Astrocyte (in vitro differentiated cells and primary cell): ENCODE data around the gene VPS8. TPM values are rescaled to one million over a fixed set of nuclear protein-coding genes. Genes with fewer than 3 reads are reported as not detected.

Experiments
- DNase-seq: peaks from one replicate; pipeline ENCODE4 v3.0.0-alpha.2; 2010; ENCODE audit warnings: low read depth
- FAIRE-seq: peaks from 2 replicates; lab custom pipeline; 2011; peaks lifted over from hg19 to GRCh38; lab: Jason Lieb, UNC
- H2AFZ ChIP-seq: 2 replicates; pipeline ENCODE4 v1.6.0; 2012; ENCODE audit warnings: low read depth, low read length, inconsistent platforms
- H3K27ac ChIP-seq: 2 replicates; pipeline ENCODE4 v1.5.1; 2011; ENCODE audit warnings: low read depth, low read length, inconsistent platforms
- H3K27me3 ChIP-seq: 2 replicates; pipeline ENCODE4 v1.6.0; 2011; ENCODE audit warnings: low read length, inconsistent platforms; ENCODE audit not compliant: insufficient read depth
- H3K36me3 ChIP-seq: 2 replicates; pipeline ENCODE4 v1.5.1; 2011; ENCODE audit warnings: low read length, inconsistent platforms; ENCODE audit not compliant: insufficient read depth
- H3K4me1 ChIP-seq: 2 replicates; pipeline ENCODE4 v1.5.1; 2011; ENCODE audit warnings: low read length, inconsistent platforms; ENCODE audit not compliant: insufficient read depth
- H3K4me2 ChIP-seq: 2 replicates; pipeline ENCODE4 v1.6.0; 2012; ENCODE audit warnings: low read length, inconsistent platforms
- H3K4me3 ChIP-seq: 2 replicates; pipeline ENCODE4 v1.5.1; 2011; ENCODE audit warnings: low read depth, mild to moderate bottlenecking, low read length, inconsistent platforms; ENCODE audit not compliant: insufficient read depth
- H3K79me2 ChIP-seq: 2 replicates; pipeline ENCODE4 v1.6.0; 2012; ENCODE audit warnings: mild to moderate bottlenecking, low read length, inconsistent platforms; ENCODE audit not compliant: insufficient read depth
- H3K9ac ChIP-seq: 2 replicates; pipeline ENCODE4 v1.6.0; 2012; ENCODE audit warnings: mild to moderate bottlenecking, low read length, inconsistent platforms
- H3K9me3 ChIP-seq: 2 replicates; pipeline ENCODE4 v1.5.1; 2012; ENCODE audit warnings: low read depth, mild to moderate bottlenecking, low read length, inconsistent platforms; ENCODE audit not compliant: insufficient read depth
- H4K20me1 ChIP-seq: 2 replicates; pipeline ENCODE4 v1.6.0; 2012; ENCODE audit warnings: low read length, inconsistent platforms; ENCODE audit not compliant: insufficient read depth
- H3K27ac Mint-ChIP-seq: one replicate; pipeline ENCODE4 v1.8.0; 2021; ENCODE audit warnings: mild to moderate bottlenecking, mixed read lengths; ENCODE audit not compliant: unreplicated experiment
- H3K27me3 Mint-ChIP-seq: one replicate; pipeline ENCODE4 v1.8.0; 2021; ENCODE audit warnings: low read depth, mixed read lengths; ENCODE audit not compliant: unreplicated experiment
- H3K36me3 Mint-ChIP-seq: one replicate; pipeline ENCODE4 v1.8.0; 2021; ENCODE audit warnings: low read depth, mixed read lengths; ENCODE audit not compliant: unreplicated experiment
- H3K4me1 Mint-ChIP-seq: one replicate; pipeline ENCODE4 v1.8.0; 2021; ENCODE audit warnings: low read depth, mixed read lengths; ENCODE audit not compliant: unreplicated experiment
- H3K4me3 Mint-ChIP-seq: one replicate; pipeline ENCODE4 v1.8.0; 2021; ENCODE audit warnings: mild to moderate bottlenecking, moderate library complexity, mixed read lengths; ENCODE audit not compliant: unreplicated experiment
- H3K9me3 Mint-ChIP-seq: one replicate; pipeline ENCODE4 v1.8.0; 2021; ENCODE audit warnings: mild to moderate bottlenecking, mixed read lengths; ENCODE audit not compliant: unreplicated experiment
- CTCF ChIP-seq: IDR thresholded peaks from 2 replicates; pipeline ENCODE4 v1.5.1; 2011; ENCODE audit warnings: low read depth, mild to moderate bottlenecking, inconsistent platforms, low read length, moderate library complexity; ENCODE audit not compliant: insufficient read depth
- EZH2 ChIP-seq: IDR thresholded peaks from 2 replicates; pipeline ENCODE4 v1.6.1; 2012; ENCODE audit warnings: mild to moderate bottlenecking, low read length, inconsistent platforms; ENCODE audit not compliant: insufficient read depth
- total RNA-seq: library from RNA; stranded (reverse); gene quantifications from 2 replicates; pipeline ENCODE4 v1.2.1, GENCODE V29; 2021

Gene VPS8
- total RNA-seq, 1 donor from 2014 or later, result 40.7 TPM

GRCh38 chr3:184880276-184881019 is 68.5 kb downstream of the VPS8 start:
- TF ChIP-seq EZH2, result no peak
- no peak for TF ChIP-seq CTCF
- Histone ChIP-seq H3K36me3 (peaks cover 4% of the 10 kb centered on the region), H4K20me1 (no peaks in the 10 kb centered on the region), H3K9ac (no peak overlapping the region), H3K79me2 (no peaks in the 10 kb centered on the region), H2AFZ (no peak overlapping the region), H3K27me3 (no peaks in the 10 kb centered on the region), H3K4me2 (no peak overlapping the region), H3K4me3 (no peak overlapping the region), H3K4me1 (no peaks in the 10 kb centered on the region), H3K9me3 (no peaks in the 10 kb centered on the region), H3K27ac (no peak overlapping the region)
- Mint-ChIP-seq H3K9me3 (no peaks in the 10 kb centered on the region), H3K4me1 (no peaks in the 10 kb centered on the region), H3K4me3 (no peak overlapping the region), H3K27me3 (no peaks in the 10 kb centered on the region), H3K36me3 (peaks cover 4% of the 10 kb centered on the region), H3K27ac (no peak overlapping the region)
- no peak for FAIRE-seq
- DNase-seq, result peak; percentile 67

- peaks cover 4% of the 10 kb centered on the region for H3K36me3 Mint-ChIP-seq
- FAIRE-seq (no peak), DNase-seq (no peak)
- H3K9ac ChIP-seq, result no peak overlapping the region
- H3K4me2 ChIP-seq, result no peak overlapping the region
- no peaks in the 10 kb centered on the region for H3K79me2 ChIP-seq
- no peak overlapping the region for H3K27ac Mint-ChIP-seq
- no peak overlapping the region for H2AFZ ChIP-seq
- no peak overlapping the region for H3K4me3 Mint-ChIP-seq
- no peaks in the 10 kb centered on the region for H3K4me1 Mint-ChIP-seq
- H3K36me3 ChIP-seq, result peaks cover 4% of the 10 kb centered on the region
- H3K9me3 ChIP-seq, result no peaks in the 10 kb centered on the region
- H3K9me3 Mint-ChIP-seq, result no peaks in the 10 kb centered on the region
- no peaks in the 10 kb centered on the region for H3K27me3 Mint-ChIP-seq
- H3K4me1 ChIP-seq, result no peaks in the 10 kb centered on the region
- no peak overlapping the region for H3K27ac ChIP-seq
- no peaks in the 10 kb centered on the region for H4K20me1 ChIP-seq
- TF ChIP-seq CTCF (no peak), EZH2 (no peak)
- H3K27me3 ChIP-seq, result no peaks in the 10 kb centered on the region
- no peak overlapping the region for H3K4me3 ChIP-seq
Measured at GRCh38 chr3:184884359-184885017, 72.5 kb downstream of the VPS8 start.

- H3K36me3 Mint-ChIP-seq, result peaks cover 4% of the 10 kb centered on the region
- no peak overlapping the region for H2AFZ ChIP-seq
- no peak overlapping the region for H3K27ac Mint-ChIP-seq
- H3K27me3 Mint-ChIP-seq, result no peaks in the 10 kb centered on the region
- DNase-seq (no peak), FAIRE-seq (no peak)
- no peak overlapping the region for H3K9ac ChIP-seq
- no peak overlapping the region for H3K27ac ChIP-seq
- no peaks in the 10 kb centered on the region for H3K9me3 Mint-ChIP-seq
- TF ChIP-seq CTCF (no peak), EZH2 (no peak)
- no peaks in the 10 kb centered on the region for H3K27me3 ChIP-seq
- H3K4me1 Mint-ChIP-seq, result no peaks in the 10 kb centered on the region
- H3K4me1 ChIP-seq, result no peaks in the 10 kb centered on the region
- no peaks in the 10 kb centered on the region for H3K9me3 ChIP-seq
- no peak overlapping the region for H3K4me3 Mint-ChIP-seq
- H3K79me2 ChIP-seq, result no peaks in the 10 kb centered on the region
- peaks cover 4% of the 10 kb centered on the region for H3K36me3 ChIP-seq
- H4K20me1 ChIP-seq, result no peaks in the 10 kb centered on the region
- H3K4me3 ChIP-seq, result no peak overlapping the region
- H3K4me2 ChIP-seq, result no peak overlapping the region
Measured at GRCh38 chr3:184885112-184885511, 73.1 kb downstream of the VPS8 start.
